HepG2 (cell line): ENCODE results near the gene MFAP5.

ENCODE experiments used
- CHD2 ChIP-seq: IDR thresholded peaks from 2 replicates; pipeline ENCODE4 v1.6.1; 2011; ENCODE audit warnings: low read depth, low read length, improper control_type of control experiment
- KLF9 ChIP-seq: IDR thresholded peaks from 2 replicates; pipeline ENCODE4 v1.6.1; 2016; ENCODE audit warnings: low read depth
- POLR2A ChIP-seq, 2 experiments: IDR thresholded peaks; 2 replicates each; pipeline ENCODE4 v1.6.1; 2011; ENCODE audit warnings: low read depth in 2 of 2, low read length in 2 of 2, mild to moderate bottlenecking in 1 of 2, moderate library complexity in 1 of 2; ENCODE audit not compliant: insufficient read depth in 1 of 2
- SETDB1 ChIP-seq: sonication (generic); formaldehyde crosslinking; IDR thresholded peaks from 2 replicates; pipeline ENCODE4 v1.5.1; 2020; ENCODE audit warnings: missing genetic modification reagents, mild to moderate bottlenecking, borderline replicate concordance
- SMC3 ChIP-seq: IDR thresholded peaks from 2 replicates; pipeline ENCODE4 v1.6.1; 2011; ENCODE audit warnings: low read length, improper control_type of control experiment
- THRA ChIP-seq: sonication (generic); formaldehyde crosslinking; IDR thresholded peaks from 2 replicates; pipeline ENCODE4 v1.4.0; 2020; ENCODE audit warnings: missing genetic modification reagents, borderline replicate concordance
- ZBTB37 ChIP-seq: sonication (generic); formaldehyde crosslinking; IDR thresholded peaks from 2 replicates; pipeline ENCODE4 v1.4.0; 2020; ENCODE audit warnings: mild to moderate bottlenecking, missing genetic modification reagents
- ZNF530 ChIP-seq: sonication (generic); formaldehyde crosslinking; IDR thresholded peaks from 2 replicates; pipeline ENCODE4 v1.5.0; 2020; ENCODE audit warnings: low read depth, mild to moderate bottlenecking, missing genetic modification reagents
- ZNF660 ChIP-seq: sonication (generic); formaldehyde crosslinking; IDR thresholded peaks from 2 replicates; pipeline ENCODE4 v1.5.1; 2020; ENCODE audit warnings: mild to moderate bottlenecking, low read depth, missing genetic modification reagents, borderline replicate concordance

- TF ChIP-seq ZBTB37 (CRISPR knock-in tag) (no peak), ZNF530 (no peak), ZNF660 (no peak), THRA (CRISPR knock-in tag) (no peak), CHD2 (no peak), POLR2A (IDR thresholded peaks at IDR 0.05; ENCODE audit: insufficient read depth in 1 of 2, low read depth in 2 of 2, low read length in 2 of 2) (no peak), SETDB1 (CRISPR knock-in tag) (no peak), SMC3 (no peak), KLF9 (CRISPR knock-in tag) (no peak)
These were observed 3.1 kb upstream of the MFAP5 start for GRCh38 chr12:8665759-8666158.
